Measurements from ENCODE around the gene UNC5C. TPM values are rescaled to one million over a fixed set of nuclear protein-coding genes. Genes with fewer than 3 reads are reported as not detected.

UNC5C gene
- total RNA-seq, 4 donors from 2014 or later, result 2.2 to 19.0 (median 2.5) TPM

DNA sequence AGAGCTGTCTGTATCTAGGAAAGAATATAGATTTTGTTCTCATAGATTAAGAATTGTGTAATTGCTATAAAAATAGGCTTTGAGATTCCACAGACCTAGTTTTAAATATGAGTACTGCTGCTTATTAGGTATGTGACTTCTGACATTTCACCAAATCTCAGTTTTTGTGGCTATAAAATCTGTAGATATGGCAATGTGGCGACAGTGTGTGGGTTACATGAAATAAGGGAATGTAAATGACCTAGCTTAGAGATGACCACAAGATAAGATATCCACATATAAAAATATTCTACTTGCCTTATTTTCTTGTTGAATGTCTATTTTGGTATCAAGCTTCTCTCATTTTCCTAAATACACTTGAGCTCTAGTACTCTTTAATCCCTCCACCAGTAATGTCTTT lies 193.8 kb downstream of the UNC5C start:
- Histone ChIP-seq H3K27me3 (no peaks in the 10 kb centered on the region), H3K4me3 (no peak overlapping the region), H3K27ac (no peak overlapping the region), H3K36me3 (no peaks in the 10 kb centered on the region), H3K9me3 (no peaks in the 10 kb centered on the region), H3K4me1 (no peaks in the 10 kb centered on the region)
- DNase-seq, result no peak
- TF ChIP-seq, protein P1, sequence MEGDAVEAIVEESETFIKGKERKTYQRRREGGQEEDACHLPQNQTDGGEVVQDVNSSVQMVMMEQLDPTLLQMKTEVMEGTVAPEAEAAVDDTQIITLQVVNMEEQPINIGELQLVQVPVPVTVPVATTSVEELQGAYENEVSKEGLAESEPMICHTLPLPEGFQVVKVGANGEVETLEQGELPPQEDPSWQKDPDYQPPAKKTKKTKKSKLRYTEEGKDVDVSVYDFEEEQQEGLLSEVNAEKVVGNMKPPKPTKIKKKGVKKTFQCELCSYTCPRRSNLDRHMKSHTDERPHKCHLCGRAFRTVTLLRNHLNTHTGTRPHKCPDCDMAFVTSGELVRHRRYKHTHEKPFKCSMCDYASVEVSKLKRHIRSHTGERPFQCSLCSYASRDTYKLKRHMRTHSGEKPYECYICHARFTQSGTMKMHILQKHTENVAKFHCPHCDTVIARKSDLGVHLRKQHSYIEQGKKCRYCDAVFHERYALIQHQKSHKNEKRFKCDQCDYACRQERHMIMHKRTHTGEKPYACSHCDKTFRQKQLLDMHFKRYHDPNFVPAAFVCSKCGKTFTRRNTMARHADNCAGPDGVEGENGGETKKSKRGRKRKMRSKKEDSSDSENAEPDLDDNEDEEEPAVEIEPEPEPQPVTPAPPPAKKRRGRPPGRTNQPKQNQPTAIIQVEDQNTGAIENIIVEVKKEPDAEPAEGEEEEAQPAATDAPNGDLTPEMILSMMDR (IDR thresholded peaks at IDR 0.05), result no peak
- TF ChIP-seq POLR2A (IDR thresholded peaks at IDR 0.05), result no peak

GRCh38 chr4:95348418-95348817 lies 200.4 kb downstream of the UNC5C start:
- H3K4me3 ChIP-seq, result no peak overlapping the region
- H3K4me1 ChIP-seq, result no peaks in the 10 kb centered on the region
- TF ChIP-seq POLR2A (IDR thresholded peaks at IDR 0.05), result no peak
- TF ChIP-seq, protein P1 (IDR thresholded peaks at IDR 0.05), result no peak
- no peak for DNase-seq
- H3K9me3 ChIP-seq, result no peaks in the 10 kb centered on the region
- no peak overlapping the region for H3K27ac ChIP-seq
- H3K36me3 ChIP-seq, result no peaks in the 10 kb centered on the region
- no peaks in the 10 kb centered on the region for H3K27me3 ChIP-seq

DNA sequence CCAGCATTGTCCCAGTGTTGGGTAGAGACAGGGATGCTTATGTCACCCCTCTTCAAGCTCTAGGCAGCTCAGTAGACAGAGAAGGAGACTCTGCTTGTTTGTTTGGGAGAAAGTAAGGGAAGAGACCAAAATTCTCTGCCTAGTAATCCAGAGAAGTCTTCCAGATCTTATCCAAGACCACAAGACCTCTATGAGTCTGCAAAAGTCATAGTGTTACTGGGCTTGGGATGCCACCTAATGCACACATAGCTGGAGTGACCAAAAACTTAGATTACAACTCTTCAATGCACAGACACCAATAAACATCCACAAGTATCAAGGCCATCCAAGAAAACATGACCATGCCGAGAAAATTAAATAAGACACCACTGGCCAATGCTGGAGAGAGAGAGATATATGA lies 205.5 kb downstream of the UNC5C start:
- H3K36me3 ChIP-seq, result no peaks in the 10 kb centered on the region
- no peak for DNase-seq
- no peak overlapping the region for H3K27ac ChIP-seq
- H3K27me3 ChIP-seq, result no peaks in the 10 kb centered on the region
- H3K9me3 ChIP-seq, result no peaks in the 10 kb centered on the region
- H3K4me1 ChIP-seq, result no peaks in the 10 kb centered on the region
- TF ChIP-seq POLR2A (IDR thresholded peaks at IDR 0.05), result no peak
- TF ChIP-seq, protein P1 (IDR thresholded peaks at IDR 0.05), result no peak
- H3K4me3 ChIP-seq, result no peak overlapping the region

DNA sequence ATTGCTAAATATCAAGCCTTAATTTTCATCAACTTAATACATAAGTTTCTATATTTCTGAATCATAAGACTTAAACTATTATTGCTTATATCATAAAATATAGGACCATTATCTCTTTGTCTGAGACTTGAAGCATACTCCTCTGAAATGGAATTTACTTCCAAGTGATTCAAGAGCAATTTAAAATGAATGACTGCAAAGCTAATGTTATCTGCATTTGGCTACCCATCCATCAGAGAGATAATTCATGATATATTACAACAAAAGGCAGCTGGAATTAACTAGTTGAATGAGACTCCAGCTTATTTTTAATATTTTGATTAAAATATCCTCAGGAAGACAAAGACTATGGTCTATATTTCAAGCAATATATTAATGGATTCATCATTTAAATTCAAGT lies 208.6 kb downstream of the UNC5C start:
- H3K4me1 ChIP-seq, result no peaks in the 10 kb centered on the region
- no peak for DNase-seq
- no peak overlapping the region for H3K4me3 ChIP-seq
- H3K27ac ChIP-seq, result no peak overlapping the region
- no peak for TF ChIP-seq POLR2A (IDR thresholded peaks at IDR 0.05)
- TF ChIP-seq, protein P1 (IDR thresholded peaks at IDR 0.05), result no peak
- H3K9me3 ChIP-seq, result no peaks in the 10 kb centered on the region
- H3K27me3 ChIP-seq, result no peaks in the 10 kb centered on the region
- H3K36me3 ChIP-seq, result no peaks in the 10 kb centered on the region

DNA sequence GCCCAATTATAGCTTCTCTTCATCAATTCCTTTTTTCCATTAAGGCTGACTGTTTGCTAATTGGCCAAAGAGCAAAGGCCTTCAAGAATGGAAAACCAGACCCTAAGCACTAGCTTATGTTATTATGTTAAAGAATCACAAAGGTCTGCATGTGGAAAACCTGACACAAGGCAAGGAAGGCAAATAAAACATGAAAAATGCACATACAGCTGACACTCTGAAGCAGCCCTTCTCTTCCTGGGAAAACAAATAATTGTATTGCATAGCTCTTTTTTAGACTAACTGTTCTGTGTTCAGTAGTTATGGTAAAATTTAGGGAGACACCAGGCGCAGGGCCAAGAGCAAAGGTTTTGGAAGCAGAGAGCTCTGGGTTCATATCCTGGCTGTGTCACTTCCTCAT lies 223.1 kb downstream of the UNC5C start:
- H3K27ac ChIP-seq, result no peak overlapping the region
- no peaks in the 10 kb centered on the region for H3K36me3 ChIP-seq
- no peaks in the 10 kb centered on the region for H3K9me3 ChIP-seq
- no peaks in the 10 kb centered on the region for H3K27me3 ChIP-seq
- no peak overlapping the region for H3K4me3 ChIP-seq
- H3K4me1 ChIP-seq, result no peaks in the 10 kb centered on the region
- no peak for DNase-seq
- no peak for TF ChIP-seq POLR2A (IDR thresholded peaks at IDR 0.05)
- TF ChIP-seq, protein P1 (IDR thresholded peaks at IDR 0.05), result no peak

DNA sequence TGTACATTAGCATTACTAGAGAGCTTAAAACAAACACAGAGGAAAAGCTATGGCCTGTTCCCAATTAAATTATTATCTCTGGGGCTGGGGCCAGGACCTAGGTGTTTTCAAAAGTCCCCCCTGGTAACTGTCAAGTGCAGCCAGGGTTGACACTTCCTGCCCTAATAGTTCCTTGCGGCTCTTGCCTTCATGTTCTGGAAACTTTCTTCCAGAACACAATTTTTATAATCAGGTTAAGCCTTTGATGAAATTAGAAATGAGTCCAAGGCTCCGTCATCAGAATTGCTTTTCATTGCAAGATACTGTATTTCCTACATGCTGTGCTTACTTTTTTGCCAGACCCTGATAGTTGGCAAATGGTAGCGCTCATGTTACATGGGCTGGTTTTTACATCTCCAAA lies 229.6 kb downstream of the UNC5C start:
- H3K4me3 ChIP-seq, result no peak overlapping the region
- TF ChIP-seq, protein P1 (IDR thresholded peaks at IDR 0.05), result no peak
- TF ChIP-seq POLR2A (IDR thresholded peaks at IDR 0.05), result no peak
- H3K4me1 ChIP-seq, result no peaks in the 10 kb centered on the region
- no peak overlapping the region for H3K27ac ChIP-seq
- no peaks in the 10 kb centered on the region for H3K27me3 ChIP-seq
- DNase-seq, result no peak
- no peaks in the 10 kb centered on the region for H3K9me3 ChIP-seq
- no peaks in the 10 kb centered on the region for H3K36me3 ChIP-seq
